A673 (cell line): ENCODE data around the gene NEUROD2.

Experiments
- EZH2 ChIP-seq: fragments of 200-600 bp; sonication (generic); IDR thresholded peaks from 2 replicates; pipeline ENCODE4 v1.6.1; 2017; ENCODE audit warnings: borderline replicate concordance, low read depth, mild to moderate bottlenecking, mixed read lengths, antibody characterized with exemption, low read length; ENCODE audit not compliant: poor library complexity, severe bottlenecking
- TF ChIP-seq, protein P1 (sequence below): fragments of 300-800, 200-600 bp; sonication (generic); conservative IDR thresholded peaks from 2 replicates; pipeline ENCODE4 v1.5.1; 2017; ENCODE audit warnings: low read depth, mild to moderate bottlenecking, antibody characterized with exemption, low read length, moderate library complexity, mixed read lengths

DNA sequence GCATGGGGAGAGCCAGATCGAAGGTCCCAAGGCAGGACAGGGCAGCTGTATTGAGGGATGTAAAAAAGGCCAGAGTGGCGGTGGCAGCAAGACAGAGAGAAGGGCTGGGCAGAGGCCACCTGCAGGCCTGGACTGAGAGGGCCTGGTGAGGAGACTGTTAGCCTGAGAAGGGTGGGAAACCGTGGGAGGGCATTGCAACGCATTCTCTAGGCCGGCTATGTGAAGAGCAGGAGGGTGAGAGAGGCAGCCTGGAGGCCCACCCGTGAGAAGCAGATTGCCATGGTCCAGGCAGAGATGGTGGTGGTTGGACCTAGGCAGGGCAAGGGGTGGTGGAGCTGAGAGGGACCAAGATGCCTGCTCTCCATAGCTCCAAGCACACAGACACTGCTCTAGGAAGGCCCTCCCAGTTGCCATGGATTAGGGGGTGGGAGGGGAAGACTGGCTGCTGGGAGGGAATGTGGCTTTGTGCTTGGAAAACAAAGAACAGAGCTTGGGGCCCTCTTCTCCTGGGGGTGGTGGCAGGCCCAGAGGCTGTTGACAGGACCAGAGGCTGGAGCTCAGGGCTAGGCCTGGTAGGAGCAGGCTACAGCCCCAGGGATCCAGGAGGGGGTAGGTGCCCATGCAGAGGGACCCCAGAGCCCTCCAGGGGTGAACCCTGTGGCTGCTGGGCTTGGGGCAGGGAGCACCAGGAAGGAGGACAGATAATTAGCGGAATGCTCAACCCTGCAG lies 45.0 kb upstream of the NEUROD2 start:
- TF ChIP-seq, protein P1, sequence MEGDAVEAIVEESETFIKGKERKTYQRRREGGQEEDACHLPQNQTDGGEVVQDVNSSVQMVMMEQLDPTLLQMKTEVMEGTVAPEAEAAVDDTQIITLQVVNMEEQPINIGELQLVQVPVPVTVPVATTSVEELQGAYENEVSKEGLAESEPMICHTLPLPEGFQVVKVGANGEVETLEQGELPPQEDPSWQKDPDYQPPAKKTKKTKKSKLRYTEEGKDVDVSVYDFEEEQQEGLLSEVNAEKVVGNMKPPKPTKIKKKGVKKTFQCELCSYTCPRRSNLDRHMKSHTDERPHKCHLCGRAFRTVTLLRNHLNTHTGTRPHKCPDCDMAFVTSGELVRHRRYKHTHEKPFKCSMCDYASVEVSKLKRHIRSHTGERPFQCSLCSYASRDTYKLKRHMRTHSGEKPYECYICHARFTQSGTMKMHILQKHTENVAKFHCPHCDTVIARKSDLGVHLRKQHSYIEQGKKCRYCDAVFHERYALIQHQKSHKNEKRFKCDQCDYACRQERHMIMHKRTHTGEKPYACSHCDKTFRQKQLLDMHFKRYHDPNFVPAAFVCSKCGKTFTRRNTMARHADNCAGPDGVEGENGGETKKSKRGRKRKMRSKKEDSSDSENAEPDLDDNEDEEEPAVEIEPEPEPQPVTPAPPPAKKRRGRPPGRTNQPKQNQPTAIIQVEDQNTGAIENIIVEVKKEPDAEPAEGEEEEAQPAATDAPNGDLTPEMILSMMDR = no peak
- TF ChIP-seq EZH2 = no peak
